Esophagus muscularis mucosa (tissue), 4 donors: ENCODE data around the gene ARID1B. TPM values are rescaled to one million over a fixed set of nuclear protein-coding genes. Genes with fewer than 3 reads are reported as not detected.

Experiments used
- DNase-seq: peaks from one replicate; pipeline ENCODE4 v3.0.0-alpha.2; 2017; ENCODE audit errors: extremely low spot score
- H3K27ac ChIP-seq, 4 donors: fragments of 200-600 bp; sonication (generic); replicated peaks in 1 of 4; 1 replicate in 3 of 4; 2 replicates in 1 of 4; pipeline ENCODE4 v1.5.1; 2016 to 2019; ENCODE audit warnings: mild to moderate bottlenecking in 1 of 4
- H3K27me3 ChIP-seq, 4 donors: fragments of 200-600 bp; sonication (generic); one replicate each; pipeline versions ENCODE4 v1.5.1 to v1.6.0; 2016 to 2019
- H3K36me3 ChIP-seq, 4 donors: fragments of 200-600 bp; sonication (generic); one replicate each; pipeline ENCODE4 v1.5.1; 2016 to 2019
- H3K4me1 ChIP-seq, 4 donors: fragments of 200-600 bp; sonication (generic); one replicate each; pipeline ENCODE4 v1.5.1; 2016 to 2019
- H3K4me3 ChIP-seq, 4 donors: fragments of 200-600 bp; sonication (generic); 1 replicate in 2 of 4; 2 replicates in 2 of 4; pipeline ENCODE4 v1.5.1; 2016 to 2019; ENCODE audit warnings: mild to moderate bottlenecking in 4 of 4, moderate library complexity in 1 of 4
- H3K9me3 ChIP-seq, 4 donors: fragments of 200-600 bp; sonication (generic); 1 replicate in 3 of 4; 2 replicates in 1 of 4; pipeline ENCODE4 v1.5.1; 2016 to 2019
- CTCF ChIP-seq, 3 experiments: fragments of 200-600 bp in 2 of 3; fragments of 450-650 bp in 1 of 3; sonication (generic) in 2 of 3; IDR thresholded peaks; one replicate each; pipeline ENCODE4 v1.5.1; 2017 to 2019; ENCODE audit warnings: antibody characterized with exemption in 3 of 3, mild to moderate bottlenecking in 2 of 3, moderate library complexity in 1 of 3
- EP300 ChIP-seq: sonication (generic); formaldehyde crosslinking; IDR thresholded peaks from one replicate; pipeline ENCODE4 v1.6.1; 2017; ENCODE audit warnings: antibody characterized with exemption
- POLR2A ChIP-seq: fragments of 450-650 bp; IDR thresholded peaks from one replicate; pipeline ENCODE4 v1.6.1; 2017; ENCODE audit warnings: antibody characterized with exemption, moderate library complexity, mild to moderate bottlenecking, low read depth
- POLR2AphosphoS5 ChIP-seq, 2 donors: sonication (generic); formaldehyde crosslinking; IDR thresholded peaks; one replicate each; pipeline ENCODE4 v1.6.1; 2017; ENCODE audit warnings: antibody characterized with exemption in 2 of 2
- WGBS: methylation state at CpG from one replicate; pipeline ENCODE4 v1.1.5; 2018; 5-methylcytosine and 5-hydroxymethylcytosine counted together
- intact Hi-C: fragments of 100-400 bp; cut with DNase I; formaldehyde crosslinking; loops from one replicate; pipeline ENCODE4 v1.15.1; 2023
- total RNA-seq, 4 donors: library from RNA; depleted of rRNA; stranded (reverse); fragments of >200 nt; gene quantifications; one replicate each; pipeline versions ENCODE4 v1.1.0 to v1.2.1, GENCODE V29; 2016

Gene ARID1B
- total RNA-seq, 4 donors from 2014 or later, result 55.0 to 87.2 (median 72.7) TPM

- DNase-seq, result no peak
- Histone ChIP-seq H3K36me3 (peaks cover 0 to 32% (median 11%) of the 10 kb centered on the region in 4 donors), H3K27me3 (no peaks in the 10 kb centered on the region), H3K9me3 (no peaks in the 10 kb centered on the region), H3K4me3 (no peak overlapping the region), H3K27ac (no peak overlapping the region), H3K4me1 (peaks cover 17 to 22% (median 19%) of the 10 kb centered on the region in 4 donors)
- TF ChIP-seq CTCF (IDR thresholded peaks at IDR 0.05) (no peak), POLR2A (no peak), EP300 (no peak), POLR2AphosphoS5 (IDR thresholded peaks at IDR 0.05) (no peak)
- intact Hi-C loops, result no loop called here
- WGBS, result 80% methylated on average over 3 of the region's 3 CpGs
These were observed 375.4 kb downstream of the ARID1B start for GRCh38 chr6:157152556-157152955.

DNA sequence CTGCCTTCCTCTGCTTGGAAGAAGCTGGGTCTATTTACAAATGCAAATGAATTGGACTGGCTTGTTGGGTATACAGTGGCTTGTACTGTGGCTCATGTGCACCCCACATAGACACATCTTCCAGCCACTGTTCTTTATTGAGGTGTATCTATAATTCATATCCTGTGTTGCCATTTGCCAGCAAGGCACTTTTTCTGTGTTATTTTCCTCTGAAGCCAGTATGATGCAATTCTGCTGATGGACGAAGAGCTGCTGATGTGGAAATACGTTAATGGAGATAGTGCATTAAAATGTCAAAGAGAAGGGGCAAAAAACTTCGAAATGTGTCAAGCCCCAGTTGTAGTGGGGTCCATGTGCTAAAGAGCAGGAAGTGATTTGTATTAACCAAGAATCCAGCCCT, 378.6 kb downstream of the ARID1B start:
- TF ChIP-seq EP300, result no peak
- no peak for TF ChIP-seq POLR2A
- TF ChIP-seq CTCF (IDR thresholded peaks at IDR 0.05), result no peak
- no peak for TF ChIP-seq POLR2AphosphoS5 (IDR thresholded peaks at IDR 0.05)
- no peak for DNase-seq
- H3K27ac ChIP-seq, result no peak overlapping the region
- H3K4me1 ChIP-seq, result peaks cover 0 to 8% (median 2%) of the 10 kb centered on the region in 4 donors
- no peak overlapping the region for H3K4me3 ChIP-seq
- intact Hi-C loops, result no loop called here
- H3K27me3 ChIP-seq, result no peaks in the 10 kb centered on the region
- peaks cover 0 to 25% (median 14%) of the 10 kb centered on the region in 4 donors for H3K36me3 ChIP-seq
- WGBS, result 82% methylated on average over 3 of the region's 3 CpGs
- H3K9me3 ChIP-seq, result no peaks in the 10 kb centered on the region

GRCh38 chr6:157157258-157157657, 380.1 kb downstream of the ARID1B start:
- Histone ChIP-seq H3K36me3 (peaks cover 0 to 18% (median 14%) of the 10 kb centered on the region in 4 donors), H3K4me1 (peaks cover 0 to 3% (median 0%) of the 10 kb centered on the region in 4 donors), H3K4me3 (no peak overlapping the region), H3K27me3 (no peaks in the 10 kb centered on the region), H3K27ac (no peak overlapping the region), H3K9me3 (no peaks in the 10 kb centered on the region)
- TF ChIP-seq CTCF (IDR thresholded peaks at IDR 0.05), result no peak
- no peak for TF ChIP-seq POLR2A
- no peak for TF ChIP-seq EP300
- TF ChIP-seq POLR2AphosphoS5 (IDR thresholded peaks at IDR 0.05), result no peak
- WGBS, result 100% methylated on average over 6 of the region's 9 CpGs
- DNase-seq, result no peak
- intact Hi-C loops, result no loop called here

DNA sequence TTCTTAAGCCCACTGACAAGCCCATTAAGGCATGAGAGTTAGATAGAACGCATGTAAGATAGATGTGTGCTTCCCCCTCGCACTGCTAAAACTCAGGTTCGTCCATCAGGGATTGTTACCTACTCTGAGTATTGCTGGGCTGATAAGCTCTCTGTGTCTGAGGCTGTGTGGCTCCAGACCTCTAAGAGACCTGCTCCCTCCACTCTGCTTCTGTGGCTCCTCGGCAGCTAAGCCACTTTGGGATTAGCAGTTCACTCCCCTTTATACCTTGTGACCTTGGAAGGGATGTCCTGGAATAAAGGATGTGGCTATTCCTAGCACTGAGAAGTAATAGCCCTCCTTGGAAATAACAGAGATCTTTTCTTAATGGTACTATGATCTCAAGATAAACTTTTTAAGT, 381.3 kb downstream of the ARID1B start:
- Histone ChIP-seq H3K27me3 (no peaks in the 10 kb centered on the region), H3K4me3 (no peak overlapping the region), H3K4me1 (no peaks in the 10 kb centered on the region), H3K36me3 (peaks cover 0 to 18% (median 14%) of the 10 kb centered on the region in 4 donors), H3K27ac (no peak overlapping the region), H3K9me3 (no peaks in the 10 kb centered on the region)
- 84% methylated on average over 4 of the region's 4 CpGs for WGBS
- intact Hi-C loops, result no loop called here
- TF ChIP-seq POLR2AphosphoS5 (IDR thresholded peaks at IDR 0.05) (no peak), EP300 (no peak), CTCF (IDR thresholded peaks at IDR 0.05) (no peak), POLR2A (no peak)
- no peak for DNase-seq

DNA sequence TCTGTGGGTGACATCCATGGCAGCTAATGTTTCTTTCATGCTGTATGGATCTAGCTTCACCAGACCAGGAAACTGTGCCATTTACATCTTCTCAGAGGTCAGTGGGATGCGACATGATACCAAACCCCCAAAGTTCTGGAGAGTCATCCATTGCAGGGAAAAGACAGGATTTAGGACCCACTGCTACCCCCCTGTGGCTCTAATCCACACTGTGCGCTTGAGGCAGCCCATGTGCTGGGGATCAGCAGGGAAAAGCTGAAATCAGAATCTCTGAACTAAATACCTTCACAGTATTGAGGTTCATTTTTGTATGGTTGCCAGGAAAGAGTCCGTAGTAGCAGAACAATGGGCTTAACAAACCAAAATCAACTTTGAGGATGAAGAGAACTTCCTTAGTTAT, 381.7 kb downstream of the ARID1B start:
- peaks cover 0 to 18% (median 14%) of the 10 kb centered on the region in 4 donors for H3K36me3 ChIP-seq
- WGBS, result 93% methylated on average over 2 of the region's 3 CpGs
- no peaks in the 10 kb centered on the region for H3K4me1 ChIP-seq
- no peak overlapping the region for H3K4me3 ChIP-seq
- TF ChIP-seq POLR2AphosphoS5 (IDR thresholded peaks at IDR 0.05) (no peak), POLR2A (no peak), CTCF (IDR thresholded peaks at IDR 0.05) (no peak)
- H3K9me3 ChIP-seq, result no peaks in the 10 kb centered on the region
- DNase-seq, result no peak
- intact Hi-C loops, result no loop called here
- H3K27ac ChIP-seq, result no peak overlapping the region
- no peaks in the 10 kb centered on the region for H3K27me3 ChIP-seq
